Progenitor cell of endocrine pancreas (in vitro differentiated cells): ENCODE measurements around the gene FADS3. TPM values are rescaled to one million over a fixed set of nuclear protein-coding genes. Genes with fewer than 3 reads are reported as not detected.

Experiments used
- DNase-seq: peaks from one replicate; pipeline ENCODE4 v3.0.0; 2021; ENCODE audit warnings: low spot score; ENCODE audit not compliant: unreplicated experiment
- H3K27ac Mint-ChIP-seq: 2 replicates; pipeline ENCODE4 v1.8.0; 2021; ENCODE audit warnings: mild to moderate bottlenecking, moderate library complexity, mixed read lengths
- H3K27me3 Mint-ChIP-seq: 2 replicates; pipeline ENCODE4 v1.8.0; 2021; ENCODE audit warnings: mixed read lengths
- H3K36me3 Mint-ChIP-seq: 2 replicates; pipeline ENCODE4 v1.8.0; 2022; ENCODE audit warnings: mixed read lengths; ENCODE audit not compliant: insufficient read depth
- H3K4me1 Mint-ChIP-seq: 2 replicates; pipeline ENCODE4 v1.8.0; 2021; ENCODE audit warnings: low read depth, mixed read lengths
- H3K4me3 Mint-ChIP-seq: 2 replicates; pipeline ENCODE4 v1.8.0; 2021; ENCODE audit warnings: low read depth, mild to moderate bottlenecking, moderate library complexity, mixed read lengths
- H3K9me3 Mint-ChIP-seq: 2 replicates; pipeline ENCODE4 v1.8.0; 2021; ENCODE audit warnings: low read depth, mixed read lengths
- total RNA-seq: library from RNA; stranded (reverse); gene quantifications from 2 replicates; pipeline ENCODE4 v1.2.1, GENCODE V29; 2021
- TF ChIP-seq, protein P1 (sequence below): fragments of 200-600 bp; sonication (generic); IDR thresholded peaks from one replicate; pipeline ENCODE4 v1.5.0; 2021; ENCODE audit warnings: antibody characterized with exemption, mild to moderate bottlenecking; ENCODE audit not compliant: unreplicated experiment

Gene FADS3
- total RNA-seq, 1 donor from 2014 or later: 21.2 TPM

DNA sequence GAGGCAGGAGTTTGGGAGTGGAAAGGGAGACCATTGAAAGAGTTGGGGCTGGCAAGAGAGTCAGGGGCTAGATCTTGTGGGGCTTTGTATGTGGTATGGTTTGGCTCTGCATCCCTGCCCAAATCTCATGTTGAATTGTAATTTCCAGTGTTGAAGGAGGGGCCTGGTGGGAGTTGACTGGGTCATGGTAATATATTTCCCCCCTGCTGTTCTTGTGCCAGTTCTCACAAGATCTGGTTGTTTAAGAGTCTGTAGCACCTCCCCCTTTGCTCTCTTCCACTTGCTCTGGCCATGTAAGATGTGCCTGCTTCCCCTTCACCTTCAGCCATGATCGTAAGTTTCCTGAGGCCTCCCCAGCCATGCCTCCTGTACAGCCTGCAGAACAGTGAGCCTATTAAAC is 36.2 kb upstream of the FADS3 start:
- TF ChIP-seq, protein P1, sequence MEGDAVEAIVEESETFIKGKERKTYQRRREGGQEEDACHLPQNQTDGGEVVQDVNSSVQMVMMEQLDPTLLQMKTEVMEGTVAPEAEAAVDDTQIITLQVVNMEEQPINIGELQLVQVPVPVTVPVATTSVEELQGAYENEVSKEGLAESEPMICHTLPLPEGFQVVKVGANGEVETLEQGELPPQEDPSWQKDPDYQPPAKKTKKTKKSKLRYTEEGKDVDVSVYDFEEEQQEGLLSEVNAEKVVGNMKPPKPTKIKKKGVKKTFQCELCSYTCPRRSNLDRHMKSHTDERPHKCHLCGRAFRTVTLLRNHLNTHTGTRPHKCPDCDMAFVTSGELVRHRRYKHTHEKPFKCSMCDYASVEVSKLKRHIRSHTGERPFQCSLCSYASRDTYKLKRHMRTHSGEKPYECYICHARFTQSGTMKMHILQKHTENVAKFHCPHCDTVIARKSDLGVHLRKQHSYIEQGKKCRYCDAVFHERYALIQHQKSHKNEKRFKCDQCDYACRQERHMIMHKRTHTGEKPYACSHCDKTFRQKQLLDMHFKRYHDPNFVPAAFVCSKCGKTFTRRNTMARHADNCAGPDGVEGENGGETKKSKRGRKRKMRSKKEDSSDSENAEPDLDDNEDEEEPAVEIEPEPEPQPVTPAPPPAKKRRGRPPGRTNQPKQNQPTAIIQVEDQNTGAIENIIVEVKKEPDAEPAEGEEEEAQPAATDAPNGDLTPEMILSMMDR: no peak
- no peak overlapping the region for H3K4me3 Mint-ChIP-seq

DNA sequence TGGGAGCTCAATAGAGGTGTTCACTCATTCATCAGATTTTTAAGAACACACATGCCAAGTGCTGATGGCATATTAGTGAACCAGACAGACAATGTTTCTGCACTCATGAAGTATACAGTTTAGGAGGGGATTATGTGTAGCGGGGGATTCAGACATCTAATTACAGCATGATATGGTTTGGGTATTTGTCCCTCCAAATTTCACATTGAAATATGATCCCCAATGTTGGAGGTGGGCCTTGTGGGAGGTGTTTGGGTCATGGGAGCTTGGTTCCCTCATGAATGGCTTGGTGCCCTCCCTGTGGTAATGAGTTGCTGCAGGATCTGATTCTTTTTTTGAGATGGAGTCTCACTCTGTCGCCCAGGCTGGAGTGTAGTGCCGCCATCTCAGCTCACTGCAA is 34.9 kb upstream of the FADS3 start:
- Mint-ChIP-seq H3K9me3 (no peaks in the 10 kb centered on the region), H3K36me3 (no peaks in the 10 kb centered on the region), H3K4me1 (peaks cover 22% of the 10 kb centered on the region), H3K27me3 (no peaks in the 10 kb centered on the region), H3K4me3 (no peak overlapping the region), H3K27ac (no peak overlapping the region)
- TF ChIP-seq, protein P1: no peak
- DNase-seq: no peak

More for the DNA sequence above, 36.2 kb upstream of the FADS3 start:
- peaks cover 22% of the 10 kb centered on the region for H3K4me1 Mint-ChIP-seq
- no peaks in the 10 kb centered on the region for H3K9me3 Mint-ChIP-seq
- H3K36me3 Mint-ChIP-seq: no peaks in the 10 kb centered on the region
- DNase-seq: no peak
- peak overlapping the region; percentile 72 for H3K27ac Mint-ChIP-seq
- no peaks in the 10 kb centered on the region for H3K27me3 Mint-ChIP-seq

DNA sequence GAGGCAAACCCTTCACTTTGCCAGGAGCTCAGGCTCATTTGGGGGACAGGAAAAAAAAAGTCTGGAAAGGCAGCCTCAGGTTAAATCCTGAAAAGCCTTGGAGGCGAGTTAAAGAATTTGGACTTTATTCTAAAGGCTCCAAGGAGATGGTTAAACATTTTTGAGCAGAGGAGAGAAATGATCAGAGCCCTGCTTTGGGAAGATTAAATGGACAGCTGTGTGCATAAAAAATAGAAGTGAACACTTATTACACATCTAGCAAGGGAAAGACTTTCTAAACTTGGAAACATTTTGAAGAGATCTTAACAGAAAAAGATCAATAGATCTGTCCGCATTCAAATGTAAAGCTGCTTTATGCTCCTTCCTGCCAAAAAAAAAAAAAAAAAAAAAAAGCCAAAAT is 34.4 kb upstream of the FADS3 start:
- TF ChIP-seq, protein P1: no peak
- H3K27me3 Mint-ChIP-seq: no peaks in the 10 kb centered on the region
- H3K4me1 Mint-ChIP-seq: peaks cover 22% of the 10 kb centered on the region
- no peaks in the 10 kb centered on the region for H3K9me3 Mint-ChIP-seq
- H3K27ac Mint-ChIP-seq: no peak overlapping the region
- no peak overlapping the region for H3K4me3 Mint-ChIP-seq
- H3K36me3 Mint-ChIP-seq: no peaks in the 10 kb centered on the region
- DNase-seq: no peak

DNA sequence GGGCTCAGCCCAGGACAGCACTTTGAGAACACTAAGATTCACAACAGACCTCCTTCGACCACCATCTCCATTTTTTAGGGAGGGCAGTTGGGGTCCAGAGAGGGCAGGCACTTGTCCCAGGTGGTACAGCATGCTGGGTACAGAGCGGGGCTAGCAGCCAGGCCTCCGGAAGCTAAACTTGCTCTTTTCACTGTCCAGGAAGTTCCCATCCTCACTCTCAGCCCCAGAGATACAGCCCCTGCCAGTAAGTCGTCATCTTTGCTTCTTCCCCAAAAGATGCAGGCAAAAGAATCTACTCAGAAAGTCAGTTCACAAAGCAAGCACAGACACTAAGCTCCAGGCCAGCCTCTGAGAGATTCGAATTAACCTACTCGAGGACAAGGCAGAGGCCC is 32.7 kb upstream of the FADS3 start:
- H3K27me3 Mint-ChIP-seq: peaks cover 14% of the 10 kb centered on the region

DNA sequence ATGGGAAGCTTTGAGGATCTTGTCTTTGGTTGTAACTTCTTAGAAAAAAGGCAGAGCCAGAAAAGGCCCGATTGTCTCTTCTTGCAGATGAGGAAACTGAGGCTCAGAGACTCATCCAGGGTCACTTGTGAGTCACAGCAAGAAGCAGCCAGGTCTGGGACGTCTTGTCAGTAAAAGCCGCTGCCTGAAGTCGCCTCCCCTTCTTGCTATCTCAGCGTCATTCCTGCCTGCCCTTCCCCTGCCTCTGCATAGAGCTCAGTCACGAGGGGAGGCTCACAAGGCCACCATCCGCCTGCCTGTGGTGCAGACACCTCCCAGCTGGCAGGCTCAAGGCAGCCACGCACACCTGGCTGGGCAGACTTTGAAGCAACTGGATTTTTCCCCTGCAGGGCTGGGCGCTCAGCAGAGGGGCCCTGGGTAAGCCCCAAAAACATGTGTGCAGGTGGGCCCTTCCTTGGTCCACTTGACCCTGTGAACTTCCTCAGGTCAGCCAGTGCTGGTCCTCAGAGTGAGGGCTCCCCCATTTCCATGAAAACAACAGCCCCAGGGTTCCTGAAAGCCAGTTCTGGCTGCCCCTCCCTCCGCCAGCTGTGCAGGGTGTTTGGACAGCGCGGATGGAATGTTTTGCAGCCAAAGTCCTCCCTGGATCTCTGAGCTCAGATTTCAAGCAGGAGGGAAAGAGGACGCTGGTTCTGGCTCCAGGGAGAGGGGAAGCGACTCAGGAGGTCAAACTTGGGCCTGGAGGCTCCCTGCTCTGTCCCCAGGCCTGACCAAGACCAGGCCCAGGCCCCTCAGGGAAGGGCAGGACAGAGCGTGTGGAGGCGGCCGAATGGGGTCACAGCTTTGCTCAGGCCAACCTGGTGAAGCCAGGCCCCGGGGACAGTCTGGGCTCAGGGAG is 32.1 kb upstream of the FADS3 start:
- peak; percentile 20 for DNase-seq
- Mint-ChIP-seq H3K9me3 (no peaks in the 10 kb centered on the region), H3K27ac (peak overlapping the region; percentile 90), H3K4me3 (no peak overlapping the region), H3K36me3 (no peaks in the 10 kb centered on the region), H3K27me3 (peaks cover 20% of the 10 kb centered on the region), H3K4me1 (peaks cover 25% of the 10 kb centered on the region)
- TF ChIP-seq, protein P1: no peak

More for the DNA sequence above, 32.7 kb upstream of the FADS3 start:
- TF ChIP-seq, protein P1: no peak
- Mint-ChIP-seq H3K36me3 (no peaks in the 10 kb centered on the region), H3K4me3 (no peak overlapping the region), H3K9me3 (no peaks in the 10 kb centered on the region), H3K4me1 (peaks cover 25% of the 10 kb centered on the region), H3K27ac (peak overlapping the region; percentile 83)
- DNase-seq: no peak
